Measurements from ENCODE around the gene SP4. TPM values are rescaled to one million over a fixed set of nuclear protein-coding genes. Genes with fewer than 3 reads are reported as not detected.

Gene SP4
- total and polyA plus RNA-seq, 9 donors: 6.9 to 22.1 (median 17.7) TPM

DNA sequence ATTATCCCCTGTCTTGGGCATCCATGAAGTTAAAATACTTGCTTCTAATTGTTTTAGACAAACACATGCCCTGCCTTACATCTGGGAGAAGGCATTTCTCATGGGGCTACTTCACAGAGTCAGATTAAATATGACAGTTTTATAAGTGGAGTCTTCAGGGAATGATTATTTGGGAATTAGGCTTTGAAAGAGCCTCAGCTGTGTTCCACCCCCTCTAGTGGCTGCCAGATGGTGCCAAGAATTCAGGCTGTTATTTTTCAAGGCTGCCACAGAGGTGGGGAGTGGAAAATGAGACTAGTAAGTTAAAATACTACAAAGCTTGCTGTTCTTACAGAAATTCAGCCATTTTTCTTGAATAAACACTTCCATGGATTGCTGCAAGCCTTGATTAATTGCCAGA is 69.2 kb downstream of the SP4 start:
- Histone ChIP-seq H3K4me1 (ENCODE audit: insufficient read depth) (no peaks in the 10 kb centered on the region), H3K9me3 (peaks cover 0 to 4% of the 10 kb centered on the region in 2 donors), H3K27me3 (no peaks in the 10 kb centered on the region), H3K36me3 (no peaks in the 10 kb centered on the region), H3K27ac (no peak overlapping the region), H3K4me3 (no peak overlapping the region)
- intact Hi-C loops (cut with DNase I): no loop called here
- TF ChIP-seq, protein P1, sequence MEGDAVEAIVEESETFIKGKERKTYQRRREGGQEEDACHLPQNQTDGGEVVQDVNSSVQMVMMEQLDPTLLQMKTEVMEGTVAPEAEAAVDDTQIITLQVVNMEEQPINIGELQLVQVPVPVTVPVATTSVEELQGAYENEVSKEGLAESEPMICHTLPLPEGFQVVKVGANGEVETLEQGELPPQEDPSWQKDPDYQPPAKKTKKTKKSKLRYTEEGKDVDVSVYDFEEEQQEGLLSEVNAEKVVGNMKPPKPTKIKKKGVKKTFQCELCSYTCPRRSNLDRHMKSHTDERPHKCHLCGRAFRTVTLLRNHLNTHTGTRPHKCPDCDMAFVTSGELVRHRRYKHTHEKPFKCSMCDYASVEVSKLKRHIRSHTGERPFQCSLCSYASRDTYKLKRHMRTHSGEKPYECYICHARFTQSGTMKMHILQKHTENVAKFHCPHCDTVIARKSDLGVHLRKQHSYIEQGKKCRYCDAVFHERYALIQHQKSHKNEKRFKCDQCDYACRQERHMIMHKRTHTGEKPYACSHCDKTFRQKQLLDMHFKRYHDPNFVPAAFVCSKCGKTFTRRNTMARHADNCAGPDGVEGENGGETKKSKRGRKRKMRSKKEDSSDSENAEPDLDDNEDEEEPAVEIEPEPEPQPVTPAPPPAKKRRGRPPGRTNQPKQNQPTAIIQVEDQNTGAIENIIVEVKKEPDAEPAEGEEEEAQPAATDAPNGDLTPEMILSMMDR (IDR thresholded peaks at IDR 0.05): no peak
- TF ChIP-seq POLR2A (IDR thresholded peaks at IDR 0.05) (no peak), EP300 (IDR thresholded peaks at IDR 0.05) (no peak)
- no peak for DNase-seq

DNA sequence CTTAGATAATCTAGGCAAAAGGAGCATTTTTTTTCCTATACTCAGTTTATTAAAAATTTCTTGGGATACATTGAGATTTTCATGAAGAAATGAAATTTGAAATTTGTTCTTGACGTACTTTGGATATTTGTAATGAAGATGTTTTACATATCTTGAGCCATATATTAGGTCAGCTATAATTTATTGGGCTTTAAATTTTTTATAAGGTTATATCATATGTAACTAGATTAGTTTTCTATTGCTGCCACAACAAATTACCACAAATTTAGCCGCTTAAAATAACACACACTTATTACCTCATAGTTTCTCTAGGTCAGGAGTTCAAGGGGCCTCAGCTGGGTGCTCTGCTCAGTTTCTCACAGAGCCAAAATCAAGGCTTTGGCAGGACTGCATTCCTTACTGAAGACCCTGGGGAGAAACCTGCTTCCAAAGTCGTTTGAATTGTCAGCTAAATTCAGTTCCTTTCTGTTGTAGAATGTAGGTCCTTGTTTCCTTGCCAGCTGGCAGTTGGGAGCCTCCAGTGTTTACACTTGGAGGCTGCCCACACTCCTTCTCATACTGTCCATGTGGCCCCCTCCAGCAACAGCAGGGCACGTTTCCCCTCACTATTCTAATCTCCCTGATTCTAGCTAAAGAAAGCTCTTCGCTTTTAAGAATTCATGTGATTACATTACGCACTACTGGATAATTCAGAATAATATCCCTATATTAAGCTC is 72.4 kb downstream of the SP4 start:
- no peak overlapping the region for H3K27ac ChIP-seq
- peaks cover 0 to 4% of the 10 kb centered on the region in 2 donors for H3K9me3 ChIP-seq
- no peak overlapping the region for H3K4me3 ChIP-seq
- 75 to 82% (median 81%) methylated on average over 6 of the region's 6 CpGs for WGBS, 3 donors
- H3K27me3 ChIP-seq: no peaks in the 10 kb centered on the region
- H3K4me1 ChIP-seq (ENCODE audit: insufficient read depth): no peaks in the 10 kb centered on the region
- TF ChIP-seq POLR2A (IDR thresholded peaks at IDR 0.05) (no peak), EP300 (IDR thresholded peaks at IDR 0.05) (no peak)
- TF ChIP-seq, protein P1 (IDR thresholded peaks at IDR 0.05): no peak
- no peak for DNase-seq
- intact Hi-C loops (cut with DNase I): loop anchor here in 1 of 4 donors (10.0 kb wide), 1 partner anchor 235 kb away; no protein-coding TSS in a partner anchor
- H3K36me3 ChIP-seq: no peaks in the 10 kb centered on the region

DNA sequence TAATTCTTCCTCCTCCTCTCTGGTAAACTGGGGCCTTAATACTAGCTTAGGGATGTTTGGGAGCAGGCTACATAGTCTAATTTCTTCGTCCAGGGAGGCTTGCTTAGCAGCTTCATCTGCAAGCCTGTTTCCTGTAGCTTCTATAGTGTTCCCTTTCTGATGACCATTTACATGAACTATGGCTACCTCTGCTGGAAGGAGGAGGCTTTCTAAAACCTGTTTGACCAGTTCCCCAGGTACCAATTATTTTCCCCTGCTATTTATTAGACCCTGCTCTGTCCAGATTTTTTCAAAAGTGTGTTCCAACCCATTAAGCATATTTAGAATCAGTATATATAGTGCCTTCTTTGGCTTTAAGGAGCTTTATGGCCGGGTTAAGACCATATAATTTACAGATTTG is 76.1 kb downstream of the SP4 start:
- Histone ChIP-seq H3K4me1 (ENCODE audit: insufficient read depth) (no peaks in the 10 kb centered on the region), H3K27me3 (no peaks in the 10 kb centered on the region), H3K36me3 (no peaks in the 10 kb centered on the region), H3K9me3 (peaks cover 0 to 6% of the 10 kb centered on the region in 2 donors), H3K27ac (no peak overlapping the region), H3K4me3 (no peak overlapping the region)
- intact Hi-C loops (cut with DNase I): loop anchor here in 1 of 4 donors (10.0 kb wide), 1 partner anchor 239 kb away; no protein-coding TSS in a partner anchor
- TF ChIP-seq EP300 (IDR thresholded peaks at IDR 0.05) (no peak), POLR2A (IDR thresholded peaks at IDR 0.05) (no peak)
- TF ChIP-seq, protein P1 (IDR thresholded peaks at IDR 0.05): no peak
- WGBS, 3 donors: 93 to 96% (median 96%) methylated on average over 2 of the region's 2 CpGs
- DNase-seq: no peak

GRCh38 chr7:21507627-21508343 is 79.9 kb downstream of the SP4 start:
- no peak for DNase-seq

More at GRCh38 chr7:21507627-21508343, 79.9 kb downstream of the SP4 start:
- TF ChIP-seq, protein P1 (IDR thresholded peaks at IDR 0.05): no peak
- TF ChIP-seq EP300 (IDR thresholded peaks at IDR 0.05) (no peak), POLR2A (IDR thresholded peaks at IDR 0.05) (no peak)
- no peaks in the 10 kb centered on the region for H3K4me1 ChIP-seq (ENCODE audit: insufficient read depth)
- H3K36me3 ChIP-seq: no peaks in the 10 kb centered on the region
- H3K9me3 ChIP-seq: peaks cover 0 to 6% of the 10 kb centered on the region in 2 donors
- intact Hi-C loops (cut with DNase I): loop anchor here in 1 of 4 donors (10.0 kb wide), 1 partner anchor 243 kb away; no protein-coding TSS in a partner anchor
- 94 to 95% (median 94%) methylated on average over 8 of the region's 8 CpGs for WGBS, 3 donors
- no peaks in the 10 kb centered on the region for H3K27me3 ChIP-seq
- no peak overlapping the region for H3K4me3 ChIP-seq
- no peak overlapping the region for H3K27ac ChIP-seq

Measured in ovary (tissue), 9 donors.